SU-DHL-6 (cell line): Measurements from ENCODE around the gene RASSF10.

Source experiments
- CTCF ChIP-seq: fragments of 200-600 bp; sonication (generic); IDR thresholded peaks from one replicate; pipeline ENCODE4 v1.5.1; 2017; ENCODE audit warnings: antibody characterized with exemption, mild to moderate bottlenecking, low read length, moderate library complexity; ENCODE audit not compliant: insufficient read depth, poor library complexity, severe bottlenecking
- EZH2phosphoT487 ChIP-seq: fragments of 200-600 bp; sonication (generic), shearing (Covaris generic); conservative IDR thresholded peaks from 2 replicates; pipeline ENCODE4 v1.6.1; 2018; ENCODE audit warnings: mild to moderate bottlenecking, antibody characterized with exemption, low read length, moderate library complexity, mixed read lengths

- no peak for TF ChIP-seq CTCF
- TF ChIP-seq EZH2phosphoT487, result no peak
These were observed 22.2 kb downstream of the RASSF10 start for GRCh38 chr11:13031349-13031748.
